ENCODE data around the gene TPGS1.
"Not testable (repeated sequence)": the region's sequence is repeated elsewhere in the genome, so short reads cannot be mapped to it uniquely, and the experiment has no call there.

The TPGS1 gene

GRCh38 chr19:478976-479375, 28.3 kb upstream of the TPGS1 start:
- in situ Hi-C loops (cut with MboI; ENCODE audit: low sequenced_read_pairs, unreplicated experiment), result no loop called here
- TF ChIP-seq, protein P1, sequence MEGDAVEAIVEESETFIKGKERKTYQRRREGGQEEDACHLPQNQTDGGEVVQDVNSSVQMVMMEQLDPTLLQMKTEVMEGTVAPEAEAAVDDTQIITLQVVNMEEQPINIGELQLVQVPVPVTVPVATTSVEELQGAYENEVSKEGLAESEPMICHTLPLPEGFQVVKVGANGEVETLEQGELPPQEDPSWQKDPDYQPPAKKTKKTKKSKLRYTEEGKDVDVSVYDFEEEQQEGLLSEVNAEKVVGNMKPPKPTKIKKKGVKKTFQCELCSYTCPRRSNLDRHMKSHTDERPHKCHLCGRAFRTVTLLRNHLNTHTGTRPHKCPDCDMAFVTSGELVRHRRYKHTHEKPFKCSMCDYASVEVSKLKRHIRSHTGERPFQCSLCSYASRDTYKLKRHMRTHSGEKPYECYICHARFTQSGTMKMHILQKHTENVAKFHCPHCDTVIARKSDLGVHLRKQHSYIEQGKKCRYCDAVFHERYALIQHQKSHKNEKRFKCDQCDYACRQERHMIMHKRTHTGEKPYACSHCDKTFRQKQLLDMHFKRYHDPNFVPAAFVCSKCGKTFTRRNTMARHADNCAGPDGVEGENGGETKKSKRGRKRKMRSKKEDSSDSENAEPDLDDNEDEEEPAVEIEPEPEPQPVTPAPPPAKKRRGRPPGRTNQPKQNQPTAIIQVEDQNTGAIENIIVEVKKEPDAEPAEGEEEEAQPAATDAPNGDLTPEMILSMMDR (IDR thresholded peaks at IDR 0.05; ENCODE audit: borderline replicate concordance, control extremely low read depth, extremely low read depth, insufficient read depth, missing control alignments), result no peak
- no peak for DNase-seq (ENCODE audit: low spot score)

- no peak for DNase-seq (ENCODE audit: low spot score)
- TF ChIP-seq, protein P1 (IDR thresholded peaks at IDR 0.05; ENCODE audit: borderline replicate concordance, control extremely low read depth, extremely low read depth, insufficient read depth, missing control alignments), result no peak
- in situ Hi-C loops (cut with MboI; ENCODE audit: low sequenced_read_pairs, unreplicated experiment), result no loop called here
Observed at GRCh38 chr19:480016-480855, 27.1 kb upstream of the TPGS1 start.

DNA sequence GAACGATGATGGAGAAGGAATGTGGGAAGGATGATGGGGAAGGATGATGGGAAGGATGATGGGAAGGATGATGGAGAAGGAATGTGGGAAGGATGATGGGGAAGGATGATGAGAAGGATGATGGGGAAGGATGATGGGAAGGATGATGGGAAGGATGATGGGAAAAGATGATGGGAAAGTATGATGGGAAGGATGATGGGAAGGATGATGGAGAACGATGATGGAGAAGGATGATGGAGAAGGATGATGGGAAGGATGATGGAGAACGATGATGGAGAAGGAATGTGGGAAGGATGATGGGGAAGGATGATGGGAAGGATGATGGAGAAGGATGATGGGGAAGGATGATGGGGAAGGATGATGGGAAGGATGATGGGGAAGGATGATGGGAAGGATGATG, 26.2 kb upstream of the TPGS1 start:
- in situ Hi-C loops (cut with MboI; ENCODE audit: low sequenced_read_pairs, unreplicated experiment); DNase-seq (ENCODE audit: low spot score): not testable (repeated sequence)

DNA sequence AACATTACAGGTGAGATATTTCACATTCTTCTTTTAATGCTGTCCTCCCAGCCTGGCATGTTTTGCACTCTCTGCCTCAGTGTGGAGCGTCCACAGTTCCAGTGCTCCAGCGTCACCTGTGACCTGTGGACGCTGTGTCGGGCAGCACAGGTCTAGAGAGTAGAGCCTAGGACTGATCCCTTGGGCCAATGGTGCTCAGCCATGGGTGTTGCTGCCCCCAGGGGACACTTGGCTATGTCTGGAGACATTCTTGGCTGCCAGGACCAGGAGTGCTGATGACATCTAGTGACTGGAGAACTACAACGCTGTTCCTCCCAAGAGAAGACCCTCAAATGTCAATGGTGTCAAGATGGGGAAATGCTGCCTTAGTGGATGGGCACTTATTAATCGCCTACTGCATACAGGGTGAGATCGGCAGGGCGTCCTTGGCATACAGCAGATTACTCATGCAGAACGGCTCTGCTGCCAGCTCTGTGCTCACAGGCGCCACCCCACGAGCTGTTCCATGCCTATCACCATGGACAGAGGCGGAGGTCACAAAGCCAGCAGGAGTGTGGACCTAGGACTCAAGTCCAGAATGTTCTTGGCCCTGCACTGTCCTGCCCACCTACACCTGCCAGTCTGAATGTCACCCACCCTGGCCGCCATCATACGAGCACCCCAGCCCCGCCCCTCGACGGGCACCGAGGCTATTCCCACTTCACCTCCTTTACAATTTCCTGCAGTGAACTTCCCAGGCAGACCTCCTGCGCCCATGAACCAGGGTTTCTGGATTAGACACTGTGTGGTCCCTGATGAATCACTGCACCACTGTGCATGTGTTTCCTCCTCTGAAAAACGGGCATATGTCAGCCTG, 24.9 kb upstream of the TPGS1 start:
- in situ Hi-C loops (cut with MboI; ENCODE audit: low sequenced_read_pairs, unreplicated experiment), result no loop called here
- no peak for DNase-seq (ENCODE audit: low spot score)
- TF ChIP-seq, protein P1 (IDR thresholded peaks at IDR 0.05; ENCODE audit: borderline replicate concordance, control extremely low read depth, extremely low read depth, insufficient read depth, missing control alignments), result no peak

DNA sequence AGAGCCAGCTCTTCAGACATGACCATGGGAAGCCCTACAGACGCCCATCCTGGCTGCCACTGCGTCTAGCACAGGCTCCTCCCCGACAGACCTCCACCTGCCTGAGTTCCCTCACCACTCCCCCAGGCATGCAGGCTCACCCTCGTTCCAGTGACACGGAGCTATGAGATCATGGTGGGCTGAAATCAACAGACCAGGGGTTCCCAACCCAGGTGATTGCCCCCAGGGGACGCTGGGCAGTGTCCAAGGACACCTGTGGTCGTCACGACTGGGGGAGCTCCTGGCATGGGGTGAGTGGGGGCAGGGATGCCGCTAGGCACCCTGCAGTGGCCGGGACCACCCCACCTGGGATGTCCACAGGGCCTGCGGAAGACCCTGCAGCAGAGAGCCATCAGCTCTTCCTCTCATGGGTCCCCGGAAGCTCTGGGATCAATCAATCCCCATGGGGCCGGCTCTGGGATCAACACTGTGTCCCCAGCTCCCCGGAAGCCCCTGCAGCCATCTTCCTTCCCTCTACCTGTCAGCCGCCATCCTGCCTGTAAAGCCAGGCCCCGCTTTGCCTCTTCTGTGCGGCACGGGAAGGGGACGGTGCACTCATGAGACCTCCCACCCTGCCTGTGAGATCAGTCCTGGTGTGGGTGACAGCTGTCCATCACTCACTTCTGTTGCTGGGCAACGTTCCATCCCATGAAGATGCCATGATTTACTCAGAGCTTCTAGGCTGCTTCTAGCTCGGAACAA, 23.8 kb upstream of the TPGS1 start:
- DNase-seq (ENCODE audit: low spot score), result no peak
- in situ Hi-C loops (cut with MboI; ENCODE audit: low sequenced_read_pairs, unreplicated experiment), result no loop called here
- TF ChIP-seq, protein P1 (IDR thresholded peaks at IDR 0.05; ENCODE audit: borderline replicate concordance, control extremely low read depth, extremely low read depth, insufficient read depth, missing control alignments), result no peak

- DNase-seq (ENCODE audit: low spot score), result no peak
- TF ChIP-seq, protein P1 (IDR thresholded peaks at IDR 0.05; ENCODE audit: borderline replicate concordance, control extremely low read depth, extremely low read depth, insufficient read depth, missing control alignments), result no peak
- in situ Hi-C loops (cut with MboI; ENCODE audit: low sequenced_read_pairs, unreplicated experiment), result no loop called here
Observed at GRCh38 chr19:484494-484893, 22.8 kb upstream of the TPGS1 start.
